HL-60 (cell line): ENCODE measurements around the gene SYVN1.
"Not testable (repeated sequence)": the region's sequence is repeated elsewhere in the genome, so short reads cannot be mapped to it uniquely, and the experiment has no call there.

ENCODE experiments used
- CTCF ChIP-seq: IDR thresholded peaks from one replicate; pipeline ENCODE4 v1.5.1; 2011; ENCODE audit warnings: low read length, control low read depth, inconsistent platforms; ENCODE audit not compliant: insufficient read depth
- POLR2AphosphoS5 ChIP-seq: IDR thresholded peaks from 2 replicates; pipeline ENCODE4 v1.6.1; 2012; ENCODE audit warnings: low read depth
- REST ChIP-seq: IDR thresholded peaks from 2 replicates; pipeline ENCODE4 v1.6.1; 2012; ENCODE audit warnings: low read depth; ENCODE audit not compliant: insufficient replicate concordance

- TF ChIP-seq CTCF, REST, POLR2AphosphoS5: not testable (repeated sequence)
Measured at GRCh38 chr11:65150131-65150508, 15.8 kb upstream of the SYVN1 start.
